Daoy (cell line): Measurements from ENCODE around the gene FCRL2. TPM values are rescaled to one million over a fixed set of nuclear protein-coding genes. Genes with fewer than 3 reads are reported as not detected.
"Not testable (repeated sequence)": the region's sequence is repeated elsewhere in the genome, so short reads cannot be mapped to it uniquely, and the experiment has no call there.

Source experiments
- DNase-seq: peaks from one replicate; pipeline ENCODE4 v3.0.0-alpha.2; 2015; ENCODE audit warnings: low read depth
- total RNA-seq: library from RNA; depleted of rRNA; stranded (reverse); fragments of >200 nt; shearing (Covaris generic); gene quantifications from 2 replicates; pipeline ENCODE4 v1.2.3, GENCODE V29; 2014

Gene FCRL2
- total RNA-seq, 1 experiment from 2014 or later = not detected

DNA sequence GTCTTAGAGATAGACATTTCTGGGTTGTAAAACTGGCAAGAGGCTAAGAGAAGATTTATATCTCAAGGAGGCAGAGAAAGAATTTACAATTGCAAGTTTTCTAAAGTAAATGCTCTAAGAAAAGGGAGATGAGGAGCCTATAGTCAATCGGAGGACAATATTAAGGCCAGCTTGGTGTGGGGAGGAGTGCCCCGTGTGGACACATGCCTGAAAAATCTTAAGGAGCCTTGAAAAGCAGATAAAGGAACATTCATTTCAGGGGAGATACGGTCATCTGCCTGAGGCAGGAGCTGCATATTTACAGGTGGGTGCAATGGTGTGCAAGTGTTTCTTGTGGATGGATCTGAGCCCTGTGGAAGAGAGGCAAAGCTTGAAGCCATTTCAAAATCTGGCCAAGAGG is 25.6 kb downstream of the FCRL2 start:
- DNase-seq = no peak

- DNase-seq = no peak
Observed at GRCh38 chr1:157748262-157748817, 28.6 kb downstream of the FCRL2 start.

GRCh38 chr1:157739229-157739901 is 37.6 kb downstream of the FCRL2 start:
- peak; percentile 43 for DNase-seq

GRCh38 chr1:157735991-157736390 is 40.9 kb downstream of the FCRL2 start:
- not testable (repeated sequence) for DNase-seq

GRCh38 chr1:157734321-157734720 is 42.6 kb downstream of the FCRL2 start:
- DNase-seq = no peak

- no peak for DNase-seq
Observed at GRCh38 chr1:157732755-157733154, 44.2 kb downstream of the FCRL2 start.

DNA sequence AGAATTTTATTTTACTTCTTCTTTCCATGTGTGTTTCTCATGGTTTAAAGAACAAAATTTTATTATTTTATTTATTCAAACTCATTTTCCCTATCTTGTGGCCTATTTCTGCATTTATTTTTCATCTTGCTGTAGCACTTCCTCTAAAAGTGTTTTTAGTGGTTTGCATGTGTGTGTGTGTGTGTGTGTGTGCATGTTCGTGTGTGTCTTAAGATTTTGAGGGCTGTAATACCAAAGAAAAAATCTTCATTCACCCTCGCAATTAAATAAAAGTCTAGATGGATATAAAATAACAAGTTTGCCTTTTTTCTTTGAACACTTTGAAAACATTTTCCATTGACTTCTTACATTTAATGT is 51.7 kb downstream of the FCRL2 start:
- no peak for DNase-seq

- no peak for DNase-seq
Observed at GRCh38 chr1:157724537-157725220, 52.3 kb downstream of the FCRL2 start.

GRCh38 chr1:157723157-157723556 is 53.8 kb downstream of the FCRL2 start:
- DNase-seq = no peak

GRCh38 chr1:157721985-157722384 is 54.9 kb downstream of the FCRL2 start:
- DNase-seq = no peak

GRCh38 chr1:157715736-157716135 is 61.2 kb downstream of the FCRL2 start:
- no peak for DNase-seq

- DNase-seq = no peak
Observed at GRCh38 chr1:157711802-157712201, 65.1 kb downstream of the FCRL2 start.

- DNase-seq = no peak
Observed at GRCh38 chr1:157704878-157705277, 72.1 kb downstream of the FCRL2 start.

- no peak for DNase-seq
Observed at GRCh38 chr1:157703981-157704380, 73.0 kb downstream of the FCRL2 start.

DNA sequence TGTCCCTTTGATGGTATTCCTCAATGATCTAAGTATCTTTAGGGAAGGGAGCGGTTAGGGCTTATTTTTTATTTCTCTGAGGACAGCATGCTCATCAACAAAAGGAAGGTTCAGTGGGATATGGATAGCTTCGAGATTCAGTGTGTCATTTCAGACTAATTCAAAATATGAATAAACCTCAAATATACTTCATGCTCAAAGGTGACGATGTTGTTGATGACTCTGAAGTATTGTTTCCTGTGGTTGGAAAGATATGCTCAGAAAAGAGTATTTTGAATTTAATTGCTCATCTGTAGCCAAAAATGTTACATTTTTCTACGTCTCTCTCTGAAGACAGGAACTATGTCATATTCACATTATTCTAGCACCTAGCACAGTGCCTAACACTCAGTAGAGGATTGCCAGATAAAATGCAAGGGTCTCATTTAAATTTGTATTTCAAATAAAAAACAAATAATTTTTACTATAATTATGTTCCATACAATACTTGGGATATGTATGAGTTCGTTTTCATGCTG is 74.6 kb downstream of the FCRL2 start:
- DNase-seq = no peak

DNA sequence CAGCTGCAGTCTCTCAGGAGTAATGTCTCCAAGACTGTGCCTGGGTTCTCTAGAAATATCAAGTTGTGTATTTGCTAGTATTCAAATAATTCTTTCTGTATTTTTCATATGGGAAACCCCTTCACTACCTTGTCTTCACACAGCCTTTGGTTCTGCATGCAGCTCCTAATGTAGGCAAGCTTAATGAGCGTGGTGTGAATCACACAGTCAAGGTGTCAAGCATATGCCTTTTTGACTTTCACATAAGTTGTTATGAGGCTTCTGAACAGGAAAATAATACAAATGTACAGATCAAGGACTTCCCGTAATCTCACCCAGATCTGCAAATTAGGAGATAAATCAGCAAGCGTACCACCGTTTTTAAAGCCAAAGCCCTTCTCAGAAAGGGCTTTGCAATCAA is 76.2 kb downstream of the FCRL2 start, which contains the start of gene FCRL3:
Gene FCRL3, minus strand, starts transcription at position 38 of the 400 bp plus-strand sequence. CDS start 280 bp downstream, outside the sequence.
- DNase-seq = no peak

DNA sequence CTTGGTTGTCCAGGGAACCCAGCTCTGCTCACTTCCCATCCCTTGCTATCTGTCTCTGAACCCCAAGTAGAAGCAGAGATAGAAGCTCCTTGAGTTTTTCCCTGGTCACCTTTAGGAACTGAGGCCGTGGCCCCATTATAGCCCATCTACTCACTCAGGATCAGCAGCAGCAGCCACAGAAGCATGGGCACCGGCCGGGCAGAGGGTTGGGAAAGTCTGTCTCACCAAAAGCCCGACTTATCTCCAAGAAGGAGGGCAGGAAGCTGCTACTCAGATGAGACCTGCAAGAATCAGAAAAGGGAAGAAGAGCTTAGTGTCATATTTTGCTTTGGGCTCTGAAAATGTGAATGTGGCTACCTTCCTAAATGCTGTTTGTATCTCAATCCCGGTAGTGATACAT is 76.6 kb downstream of the FCRL2 start:
- no peak for DNase-seq

GRCh38 chr1:157697781-157698569 is 79.0 kb downstream of the FCRL2 start:
- no peak for DNase-seq

DNA sequence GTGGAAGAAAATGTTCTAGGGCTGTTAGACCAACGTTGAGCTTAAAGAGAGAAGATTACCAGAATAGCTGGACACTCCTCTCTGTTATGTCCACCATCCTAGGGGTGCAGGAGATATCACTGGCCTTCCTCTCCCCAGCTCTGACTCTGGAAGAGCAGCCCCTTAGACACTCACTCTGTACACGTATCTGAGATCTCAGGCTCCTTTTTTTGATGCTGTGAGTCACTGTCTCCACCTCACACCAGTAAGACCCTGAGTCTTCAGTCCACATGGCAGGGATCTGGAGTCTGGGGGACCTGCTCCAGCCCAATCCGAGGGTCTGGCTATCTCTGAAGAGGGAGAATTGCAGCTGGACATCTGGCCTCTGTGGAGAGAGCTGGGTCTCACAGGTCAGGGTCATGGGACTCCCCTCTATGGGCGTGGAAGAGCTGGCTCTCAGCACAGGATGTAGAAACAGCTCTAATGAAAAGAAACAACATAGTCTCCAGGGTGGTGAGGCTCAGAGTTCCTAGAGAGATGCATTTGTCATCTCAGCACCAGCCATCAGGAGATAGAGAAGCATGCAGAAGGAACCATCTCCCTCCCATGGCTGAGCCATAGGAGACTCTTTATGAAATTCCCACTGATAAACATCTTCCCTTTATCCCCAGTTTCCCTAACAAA is 79.8 kb downstream of the FCRL2 start:
- DNase-seq = no peak
